Natural killer cell treated with Interleukin-12 subunit alpha and Interleukin-12 subunit beta and Interleukin-15 and Interleukin-18, amount 100 ng/mL, for 72 hours (primary cell): Measurements from ENCODE around the gene MGMT. TPM values are rescaled to one million over a fixed set of nuclear protein-coding genes. Genes with fewer than 3 reads are reported as not detected.

ENCODE experiments used
- ATAC-seq, 2 donors: fragments of 150-1000 bp; cut with Tn5 transposase in 1 of 2; sonication (Bioruptor Pico), chemical (Tn5 transposase) in 1 of 2; 2 replicates each; pipeline ENCODE4 v1.10.0; 2021
- DNase-seq: peaks from one replicate; pipeline ENCODE4 v3.0.0; 2022; ENCODE audit warnings: low spot score
- H3K27ac Mint-ChIP-seq, 2 donors: 1 replicate in 1 of 2; 2 replicates in 1 of 2; pipeline ENCODE4 v1.8.0; 2022; ENCODE audit warnings: mixed read lengths in 2 of 2, mild to moderate bottlenecking in 1 of 2, moderate library complexity in 1 of 2
- H3K27me3 Mint-ChIP-seq, 2 donors: 1 replicate in 1 of 2; 2 replicates in 1 of 2; pipeline ENCODE4 v1.8.0; 2022; ENCODE audit warnings: mixed read lengths in 2 of 2
- H3K36me3 Mint-ChIP-seq: one replicate; pipeline ENCODE4 v1.8.0; 2022; ENCODE audit warnings: mixed read lengths
- H3K4me1 Mint-ChIP-seq, 2 donors: 1 replicate in 1 of 2; 2 replicates in 1 of 2; pipeline ENCODE4 v1.8.0; 2022; ENCODE audit warnings: low read depth in 2 of 2, mixed read lengths in 2 of 2, mild to moderate bottlenecking in 1 of 2
- H3K4me3 Mint-ChIP-seq: one replicate; pipeline ENCODE4 v1.8.0; 2022; ENCODE audit warnings: mixed read lengths
- H3K9me3 Mint-ChIP-seq: 2 replicates; pipeline ENCODE4 v1.8.0; 2022; ENCODE audit warnings: mixed read lengths
- total RNA-seq, 2 donors: library from RNA; stranded (reverse); gene quantifications; one replicate each; pipeline ENCODE4 v1.2.3, GENCODE V29; 2022

Gene MGMT
- total RNA-seq, 2 donors from 2014 or later = 14.3 to 23.6 TPM

- Mint-ChIP-seq H3K27ac (no peak overlapping the region), H3K4me3 (no peak overlapping the region), H3K9me3 (no peaks in the 10 kb centered on the region), H3K36me3 (peaks cover 5% of the 10 kb centered on the region), H3K27me3 (no peaks in the 10 kb centered on the region), H3K4me1 (peaks cover 0 to 3% of the 10 kb centered on the region in 2 donors)
- DNase-seq = no peak
- ATAC-seq = no peak
These were observed 275.1 kb downstream of the MGMT start for GRCh38 chr10:129741978-129742741.

- Mint-ChIP-seq H3K27me3 (no peaks in the 10 kb centered on the region), H3K4me1 (peaks cover 0 to 3% of the 10 kb centered on the region in 2 donors), H3K36me3 (peaks cover 5% of the 10 kb centered on the region), H3K27ac (no peak overlapping the region), H3K4me3 (no peak overlapping the region), H3K9me3 (no peaks in the 10 kb centered on the region)
- DNase-seq (peak; percentile 49), ATAC-seq (no peak)
These were observed 275.9 kb downstream of the MGMT start for GRCh38 chr10:129742742-129743550.

- H3K9me3 Mint-ChIP-seq = peaks cover 7% of the 10 kb centered on the region
- peaks cover 0 to 3% of the 10 kb centered on the region in 2 donors for H3K4me1 Mint-ChIP-seq
- peaks cover 13% of the 10 kb centered on the region for H3K36me3 Mint-ChIP-seq
- DNase-seq = no peak
- H3K27me3 Mint-ChIP-seq = no peaks in the 10 kb centered on the region
- no peak overlapping the region for H3K27ac Mint-ChIP-seq
- peak in 1 of 2 donors; percentile 32 for ATAC-seq
- H3K4me3 Mint-ChIP-seq = no peak overlapping the region
These were observed 276.7 kb downstream of the MGMT start for GRCh38 chr10:129743738-129744133.

- H3K27me3 Mint-ChIP-seq = no peaks in the 10 kb centered on the region
- ATAC-seq (peak; percentile 48 to 50), DNase-seq (no peak)
- no peak overlapping the region for H3K4me3 Mint-ChIP-seq
- peaks cover 19% of the 10 kb centered on the region for H3K36me3 Mint-ChIP-seq
- peaks cover 13% of the 10 kb centered on the region for H3K9me3 Mint-ChIP-seq
- H3K27ac Mint-ChIP-seq = no peak overlapping the region
- peaks cover 0 to 3% of the 10 kb centered on the region in 2 donors for H3K4me1 Mint-ChIP-seq
These were observed 277.4 kb downstream of the MGMT start for GRCh38 chr10:129744134-129745111.

- Mint-ChIP-seq H3K36me3 (peaks cover 25% of the 10 kb centered on the region), H3K4me3 (no peak overlapping the region), H3K27me3 (no peaks in the 10 kb centered on the region), H3K27ac (no peak overlapping the region), H3K4me1 (peaks cover 0 to 3% of the 10 kb centered on the region in 2 donors), H3K9me3 (peaks cover 16% of the 10 kb centered on the region)
- ATAC-seq = no peak
- DNase-seq = no peak
These were observed 278.2 kb downstream of the MGMT start for GRCh38 chr10:129745186-129745750.

- DNase-seq = no peak
- H3K4me1 Mint-ChIP-seq = peaks cover 0 to 9% of the 10 kb centered on the region in 2 donors
These were observed 287.4 kb downstream of the MGMT start for GRCh38 chr10:129754211-129755050.

GRCh38 chr10:129755158-129755591, 288.1 kb downstream of the MGMT start:
- H3K36me3 Mint-ChIP-seq = peaks cover 27% of the 10 kb centered on the region

More at GRCh38 chr10:129754211-129755050, 287.4 kb downstream of the MGMT start:
- peaks cover 32% of the 10 kb centered on the region for H3K36me3 Mint-ChIP-seq
- no peak for ATAC-seq
- H3K4me3 Mint-ChIP-seq = no peak overlapping the region
- H3K27me3 Mint-ChIP-seq = no peaks in the 10 kb centered on the region
- H3K27ac Mint-ChIP-seq = no peak overlapping the region
- H3K9me3 Mint-ChIP-seq = peaks cover 16% of the 10 kb centered on the region

GRCh38 chr10:129755621-129756020, 288.6 kb downstream of the MGMT start:
- DNase-seq (no peak), ATAC-seq (peak in 1 of 2 donors; percentile 27)
- no peaks in the 10 kb centered on the region for H3K27me3 Mint-ChIP-seq
- H3K27ac Mint-ChIP-seq = no peak overlapping the region
- peaks cover 0 to 9% of the 10 kb centered on the region in 2 donors for H3K4me1 Mint-ChIP-seq
- peaks cover 25% of the 10 kb centered on the region for H3K36me3 Mint-ChIP-seq
- H3K4me3 Mint-ChIP-seq = no peak overlapping the region
- peaks cover 12% of the 10 kb centered on the region for H3K9me3 Mint-ChIP-seq

More at GRCh38 chr10:129755158-129755591, 288.1 kb downstream of the MGMT start:
- H3K4me3 Mint-ChIP-seq = no peak overlapping the region
- peaks cover 14% of the 10 kb centered on the region for H3K9me3 Mint-ChIP-seq
- peaks cover 0 to 9% of the 10 kb centered on the region in 2 donors for H3K4me1 Mint-ChIP-seq
- ATAC-seq (peak in 1 of 2 donors; percentile 44), DNase-seq (no peak)
- no peaks in the 10 kb centered on the region for H3K27me3 Mint-ChIP-seq
- no peak overlapping the region for H3K27ac Mint-ChIP-seq

GRCh38 chr10:129756912-129757901, 290.2 kb downstream of the MGMT start:
- H3K4me1 Mint-ChIP-seq = peaks cover 0 to 9% of the 10 kb centered on the region in 2 donors
- peak overlapping the region in 1 of 2 donors; percentile 54 for H3K27ac Mint-ChIP-seq
- H3K27me3 Mint-ChIP-seq = no peaks in the 10 kb centered on the region
- peaks cover 8% of the 10 kb centered on the region for H3K9me3 Mint-ChIP-seq
- H3K36me3 Mint-ChIP-seq = peaks cover 19% of the 10 kb centered on the region
- peak overlapping the region; percentile 32 for H3K4me3 Mint-ChIP-seq
- DNase-seq (no peak), ATAC-seq (no peak)

GRCh38 chr10:129758207-129759021, 291.4 kb downstream of the MGMT start:
- peaks cover 7% of the 10 kb centered on the region for H3K36me3 Mint-ChIP-seq
- peaks cover 0 to 9% of the 10 kb centered on the region in 2 donors for H3K4me1 Mint-ChIP-seq
- H3K4me3 Mint-ChIP-seq = no peak overlapping the region
- H3K27me3 Mint-ChIP-seq = no peaks in the 10 kb centered on the region
- no peak for DNase-seq
- no peak for ATAC-seq
- peaks cover 5% of the 10 kb centered on the region for H3K9me3 Mint-ChIP-seq
- no peak overlapping the region for H3K27ac Mint-ChIP-seq
